Measurements from ENCODE around the gene HDAC9.

HDAC9 gene

GRCh38 chr7:18597754-18598153 is 102.2 kb downstream of the HDAC9 start:
- no peak for DNase-seq

GRCh38 chr7:18607025-18607424 is 111.5 kb downstream of the HDAC9 start:
- no peak for DNase-seq

- DNase-seq = peak in 1 of 2 experiments; percentile 6
Measured at GRCh38 chr7:18610331-18610948, 114.9 kb downstream of the HDAC9 start.

- DNase-seq = no peak
Measured at GRCh38 chr7:18614841-18615240, 119.3 kb downstream of the HDAC9 start.

DNA sequence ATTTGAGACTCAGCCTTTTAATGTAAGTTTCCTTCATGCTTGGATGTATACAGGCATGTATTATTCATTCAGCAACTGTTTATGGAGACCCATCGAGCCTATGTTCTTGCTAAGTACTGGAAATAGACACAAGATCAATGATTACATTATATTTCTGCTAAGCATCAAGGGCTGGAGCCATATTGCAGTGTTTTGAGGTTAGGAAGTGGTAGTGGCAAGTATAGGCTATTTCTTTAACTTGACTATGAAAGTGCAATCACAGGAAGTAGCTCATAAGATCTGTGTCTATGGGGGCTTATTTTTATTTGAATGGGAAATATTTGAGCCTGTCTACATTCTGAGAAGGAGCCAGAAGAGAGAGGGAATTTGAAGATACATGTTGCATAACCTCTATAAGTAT is 123.8 kb downstream of the HDAC9 start:
- DNase-seq = no peak

DNA sequence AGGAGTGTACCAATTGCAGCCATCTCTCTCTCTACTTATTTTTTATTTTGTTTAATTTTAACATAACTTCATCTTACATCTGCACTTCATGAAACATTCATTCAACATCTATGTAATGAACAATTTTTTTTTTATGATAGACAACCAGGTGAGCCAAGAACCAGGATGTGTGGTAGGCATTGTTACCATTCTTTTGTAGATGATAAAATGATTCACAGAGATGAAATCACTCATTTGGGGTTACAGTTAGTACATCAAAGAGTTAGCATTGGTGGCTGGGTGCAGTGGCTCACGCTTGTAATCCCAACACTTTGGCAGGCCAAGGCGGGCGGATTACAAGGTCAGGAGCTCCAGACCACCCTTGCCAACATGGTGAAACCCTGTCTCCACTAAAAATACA is 127.8 kb downstream of the HDAC9 start:
- no peak for DNase-seq

- no peak for DNase-seq
Measured at GRCh38 chr7:18624459-18624858, 128.9 kb downstream of the HDAC9 start.

DNA sequence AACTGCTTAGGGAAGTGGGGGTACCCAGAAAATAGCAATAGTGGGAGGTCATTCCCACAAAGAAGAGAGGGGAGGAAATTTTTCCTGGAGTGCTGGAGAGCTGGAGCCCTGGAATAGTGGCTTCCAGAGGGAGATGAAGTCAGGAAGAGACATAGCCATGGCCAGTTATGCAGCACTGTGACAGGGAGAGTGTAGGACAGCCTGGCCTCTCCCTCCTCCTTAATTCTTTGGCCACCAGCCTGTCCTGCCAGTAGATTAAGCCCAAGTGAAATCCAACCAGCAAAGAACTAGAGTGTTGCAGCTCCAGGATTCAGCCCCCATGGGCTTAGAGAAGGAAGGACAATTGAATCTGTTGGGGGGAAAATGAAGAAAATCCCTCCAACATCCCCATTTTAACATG is 130.5 kb downstream of the HDAC9 start:
- DNase-seq = no peak

DNA sequence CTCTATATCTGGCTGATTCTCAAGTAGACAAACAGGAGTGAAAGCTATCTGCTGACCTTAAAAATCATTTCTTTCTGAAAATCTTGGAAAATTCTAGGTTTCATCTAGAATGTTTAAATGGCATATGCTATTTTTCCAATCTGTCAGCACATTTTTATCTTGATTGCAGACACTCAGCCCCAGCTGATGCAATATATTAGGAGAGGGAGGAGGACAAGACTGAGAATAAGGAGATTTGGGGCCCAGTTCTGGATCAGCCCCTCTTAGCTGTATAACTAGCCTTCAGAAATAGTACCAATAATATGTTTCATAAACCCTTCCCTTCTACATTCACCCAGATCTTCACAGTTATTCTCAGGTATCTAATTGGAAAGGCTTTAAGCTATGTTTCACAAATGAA is 131.2 kb downstream of the HDAC9 start:
- no peak for DNase-seq

GRCh38 chr7:18637516-18637915 is 142.0 kb downstream of the HDAC9 start:
- DNase-seq = no peak

DNA sequence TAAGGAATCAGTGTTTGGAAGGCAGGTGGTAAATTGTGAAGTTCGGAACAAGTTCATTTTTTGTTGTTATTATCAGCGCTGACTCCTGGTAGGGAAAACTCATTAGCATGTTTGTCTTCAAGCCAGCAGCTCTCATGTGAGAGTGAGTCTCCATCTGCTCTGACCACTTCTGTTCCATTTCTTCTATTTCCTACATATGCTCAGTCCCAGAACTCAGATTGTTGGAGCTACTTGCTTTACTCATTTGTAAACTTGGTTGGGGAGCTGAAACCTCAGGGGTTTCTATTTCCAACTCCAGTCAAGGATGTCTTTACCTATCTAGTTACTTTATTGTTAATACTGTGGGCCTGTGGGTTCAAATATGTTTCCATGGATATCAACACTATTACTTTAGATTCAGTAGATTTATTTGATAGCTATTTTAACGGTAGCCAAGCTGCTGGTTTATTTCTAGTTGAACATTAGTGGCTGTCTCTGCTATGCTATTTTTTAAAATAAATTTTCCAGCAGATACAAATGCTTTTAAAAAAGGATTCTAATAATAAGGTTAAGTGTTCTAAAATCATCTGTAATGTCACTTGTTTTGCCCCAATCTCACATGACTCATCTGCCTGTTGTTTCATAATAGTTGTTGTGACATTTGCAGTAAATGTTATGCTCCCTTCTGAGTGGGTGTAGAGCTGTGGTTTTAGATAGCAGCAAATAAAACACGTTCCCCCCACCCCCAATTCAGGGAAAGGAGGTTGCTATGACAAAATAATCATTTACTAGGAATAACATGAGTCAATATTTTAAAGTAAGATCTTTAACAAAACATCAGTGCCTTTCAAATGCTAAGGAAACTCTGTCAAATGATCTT is 143.3 kb downstream of the HDAC9 start:
- no peak for DNase-seq

DNA sequence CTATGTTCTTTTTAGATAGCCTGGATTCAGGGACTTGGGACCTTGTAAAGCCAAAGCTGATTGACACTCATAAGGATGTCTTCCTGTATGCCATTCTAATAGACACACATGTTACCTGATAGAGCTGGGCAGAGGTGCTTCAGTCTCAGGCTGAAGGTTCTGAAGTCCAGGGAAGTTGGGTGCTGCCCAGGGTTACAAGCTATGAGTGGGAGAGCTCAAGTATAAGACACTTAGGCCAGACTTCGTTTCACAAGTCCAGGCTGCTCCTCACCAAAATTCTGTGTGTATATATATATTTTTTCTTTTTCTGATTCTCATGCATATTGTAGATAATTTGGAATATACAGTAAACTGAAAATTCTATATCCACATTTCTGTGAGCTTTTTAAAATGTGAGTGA is 144.2 kb downstream of the HDAC9 start:
- no peak for DNase-seq

GRCh38 chr7:18644981-18645380 is 149.4 kb downstream of the HDAC9 start:
- DNase-seq = no peak

- DNase-seq = no peak
Measured at GRCh38 chr7:18647582-18647981, 152.0 kb downstream of the HDAC9 start.

- DNase-seq = no peak
Measured at GRCh38 chr7:18648849-18649758, 153.6 kb downstream of the HDAC9 start.

GRCh38 chr7:18653381-18654155 is 158.0 kb downstream of the HDAC9 start:
- DNase-seq = no peak

GRCh38 chr7:18654709-18655108 is 159.2 kb downstream of the HDAC9 start:
- no peak for DNase-seq

DNA sequence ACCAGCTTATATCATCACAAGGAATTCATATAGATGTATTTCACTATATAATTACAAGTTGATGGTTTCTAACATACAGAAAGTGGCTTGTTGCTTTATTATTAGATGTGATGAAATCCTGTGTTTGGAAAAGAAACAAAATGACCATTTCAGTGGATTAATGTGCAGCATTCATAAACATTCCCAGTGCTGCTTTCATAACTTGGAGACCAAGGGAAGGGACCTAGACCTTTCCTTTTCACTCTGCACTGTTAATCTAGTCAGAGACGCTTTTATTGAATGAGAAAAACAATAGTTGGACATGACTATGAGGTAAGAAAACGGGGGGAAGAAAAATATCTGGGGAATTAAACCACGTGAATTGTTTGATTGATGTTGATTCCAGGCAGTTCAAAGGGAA is 160.0 kb downstream of the HDAC9 start:
- DNase-seq = no peak

DNA sequence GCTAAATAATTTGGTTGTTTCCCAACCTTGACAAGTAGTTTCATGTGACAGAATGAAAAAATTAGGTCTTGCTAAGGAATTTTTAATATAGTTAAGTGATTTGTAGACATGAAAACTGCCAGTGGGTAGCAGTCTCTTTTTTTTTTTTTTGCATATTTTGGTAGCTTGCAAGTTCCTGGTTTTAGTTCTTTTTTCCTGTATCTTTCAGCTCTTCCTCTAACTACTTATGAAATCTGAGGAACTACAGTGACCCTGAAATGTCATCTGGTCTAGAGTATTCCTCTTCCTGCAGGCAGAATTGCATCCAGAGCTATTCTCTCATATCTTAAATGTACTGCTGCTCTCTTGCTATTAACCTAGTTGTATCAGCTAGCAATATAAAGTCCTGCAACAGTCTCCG is 160.4 kb downstream of the HDAC9 start:
- no peak for DNase-seq

DNA sequence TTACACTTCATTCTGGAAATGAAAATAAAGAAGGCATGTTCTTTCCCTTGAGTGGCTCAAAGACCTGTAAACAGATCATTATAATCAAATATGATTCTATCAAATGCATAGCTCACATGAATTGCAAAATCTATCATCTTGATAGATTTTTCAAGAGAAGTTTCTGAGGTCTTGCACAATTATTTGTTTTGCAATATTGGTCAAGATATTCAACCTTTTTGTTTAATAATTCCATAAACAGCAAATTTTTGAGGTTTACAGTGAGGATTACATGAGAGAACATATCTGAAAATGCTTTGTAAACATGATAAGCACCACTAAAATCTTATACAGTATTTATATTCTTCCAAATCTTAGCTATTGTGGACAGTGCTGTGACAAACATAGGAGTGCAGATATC is 160.8 kb downstream of the HDAC9 start:
- DNase-seq = no peak

- DNase-seq = no peak
Measured at GRCh38 chr7:18659746-18660145, 164.2 kb downstream of the HDAC9 start.

DNA sequence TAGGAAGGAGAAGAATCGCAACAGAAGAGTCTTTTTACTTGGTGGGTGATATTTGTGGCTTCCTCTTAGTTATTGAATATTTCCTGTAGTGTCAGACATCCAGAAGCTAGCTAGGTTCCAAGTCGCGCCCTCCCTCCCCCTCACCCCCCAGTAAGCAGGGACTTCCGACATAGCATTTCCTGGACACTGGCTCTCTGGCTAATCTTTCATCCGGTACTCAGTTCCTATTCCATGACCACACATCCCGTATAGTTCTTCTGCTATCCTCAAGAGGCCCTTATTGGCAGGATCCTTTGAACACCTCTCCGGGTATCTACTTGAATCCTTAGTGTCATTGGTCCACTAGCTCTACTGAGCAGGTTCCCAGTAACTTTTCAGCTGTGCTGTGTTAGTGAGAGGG is 167.8 kb downstream of the HDAC9 start:
- DNase-seq = peak; percentile 69
